ENCODE data around the gene SWAP70. TPM values are rescaled to one million over a fixed set of nuclear protein-coding genes. Genes with fewer than 3 reads are reported as not detected.

SWAP70 gene
- total and polyA plus RNA-seq, 9 of the 15 experiments (the other 6 are each of a cell fraction or from before 2014, with no cell fraction given), result 1.7 to 4.9 (median 3.9) TPM

GRCh38 chr11:9735919-9736318 lies 72.0 kb downstream of the SWAP70 start:
- in situ Hi-C loops (cut with MboI), result no loop called here
- TF ChIP-seq CBX3 (IDR thresholded peaks at IDR 0.05; ENCODE audit: borderline replicate concordance in 1 of 2, low read length in 2 of 2) (peak in 1 of 2 experiments; percentile 67; a peak in 1 of 3 replicates), ZNF280A (IDR thresholded peaks at IDR 0.05; ENCODE audit: low read depth, partially characterized antibody) (peak; percentile 42), NRF1 (conservative IDR thresholded peaks at IDR 0.05 in 1 of 2, IDR thresholded peaks at IDR 0.05 in 1 of 2) (no peak), BCLAF1 (IDR thresholded peaks at IDR 0.05; ENCODE audit: borderline replicate concordance in 1 of 2, control insufficient read depth in 1 of 2, low read depth in 2 of 2, low read length in 1 of 2) (no peak), XRCC3 (IDR thresholded peaks at IDR 0.05) (no peak), ZNF3 (CRISPR knock-in tag; IDR thresholded peaks at IDR 0.05) (no peak), ZEB2 (IDR thresholded peaks at IDR 0.05) (peak; percentile 49; the same call in 1 of the 2 replicates), XRCC4 (IDR thresholded peaks at IDR 0.05; ENCODE audit: extremely low read depth, insufficient read depth, insufficient read length) (no peak), SREBF2 (CRISPR knock-in tag; IDR thresholded peaks at IDR 0.05) (no peak), TRIM28 (IDR thresholded peaks at IDR 0.05) (peak; percentile 79), NUFIP1 (IDR thresholded peaks at IDR 0.05; ENCODE audit: partially characterized antibody) (no peak), TGIF2 (CRISPR knock-in tag; IDR thresholded peaks at IDR 0.05) (no peak), ZNF263 (CRISPR knock-in tag; IDR thresholded peaks at IDR 0.05; ENCODE audit: borderline replicate concordance) (no peak)
- no peak for FAIRE-seq
- Histone ChIP-seq H3K79me2 (ENCODE audit: control insufficient read depth, insufficient read depth, low read length) (no peaks in the 10 kb centered on the region), H3K9ac (ENCODE audit: insufficient read depth in 1 of 2, low read depth in 2 of 2, low read length in 2 of 2) (no peak overlapping the region), H3K9me1 (ENCODE audit: control insufficient read depth, insufficient read depth, low read length) (no peaks in the 10 kb centered on the region), H3K4me1 (replicated peaks in 1 of 2; ENCODE audit: control insufficient read depth in 2 of 2, insufficient read depth in 2 of 2, low read length in 2 of 2) (no peaks in the 10 kb centered on the region), H3K4me3 (no peak overlapping the region), H3K4me2 (ENCODE audit: insufficient read depth, low read length) (no peak overlapping the region), H3K9me3 (replicated peaks; ENCODE audit: control insufficient read depth, insufficient read depth, low read depth, low read length) (peaks cover 7% of the 10 kb centered on the region), H4K20me1 (replicated peaks; ENCODE audit: control insufficient read depth, insufficient read depth, low read length) (no peaks in the 10 kb centered on the region), H2AFZ (ENCODE audit: low read depth, low read length) (no peak overlapping the region), H3K36me3 (ENCODE audit: control insufficient read depth, insufficient read depth, low read length) (no peaks in the 10 kb centered on the region), H3K27ac (ENCODE audit: extremely low read depth, low read depth, low read length) (no peak overlapping the region), H3K27me3 (ENCODE audit: control insufficient read depth in 2 of 2, insufficient read depth in 2 of 2, low read length in 2 of 2) (no peaks in the 10 kb centered on the region)
- WGBS (ENCODE audit: insufficient coverage, low coverage, missing lambda C conversion rate), result 5% methylated on average over 2 of the region's 2 CpGs
- BruUV-seq (replicated peaks), result no TSS peak
- ChIA-PET POLR2A (interaction anchor here (0.6 kb wide), 1 partner anchor 15 kb away, joined by 3 read pairs; no protein-coding TSS in a partner anchor), CTCF (ENCODE audit: low intra/inter-chr PET ratio) (no interaction called here)
- ATAC-seq, result no peak
- DNase-seq (ENCODE audit: extremely low read depth in 1 of 4, low spot score in 3 of 4), result no peak
- intact Hi-C loops (cut with micrococcal nuclease), result no loop called here

Data from K562 (cell line).